GM12874 (cell line): ENCODE measurements around the gene GABRR3.

ENCODE experiments used
- CTCF ChIP-seq: IDR thresholded peaks from 2 replicates; pipeline ENCODE4 v1.5.1; 2011; ENCODE audit warnings: low read depth, mild to moderate bottlenecking, control low read depth, low read length, moderate library complexity; ENCODE audit not compliant: insufficient read depth

The GABRR3 gene

GRCh38 chr3:98022978-98023820, 11.9 kb downstream of the GABRR3 start:
- peak; percentile 75 for TF ChIP-seq CTCF

DNA sequence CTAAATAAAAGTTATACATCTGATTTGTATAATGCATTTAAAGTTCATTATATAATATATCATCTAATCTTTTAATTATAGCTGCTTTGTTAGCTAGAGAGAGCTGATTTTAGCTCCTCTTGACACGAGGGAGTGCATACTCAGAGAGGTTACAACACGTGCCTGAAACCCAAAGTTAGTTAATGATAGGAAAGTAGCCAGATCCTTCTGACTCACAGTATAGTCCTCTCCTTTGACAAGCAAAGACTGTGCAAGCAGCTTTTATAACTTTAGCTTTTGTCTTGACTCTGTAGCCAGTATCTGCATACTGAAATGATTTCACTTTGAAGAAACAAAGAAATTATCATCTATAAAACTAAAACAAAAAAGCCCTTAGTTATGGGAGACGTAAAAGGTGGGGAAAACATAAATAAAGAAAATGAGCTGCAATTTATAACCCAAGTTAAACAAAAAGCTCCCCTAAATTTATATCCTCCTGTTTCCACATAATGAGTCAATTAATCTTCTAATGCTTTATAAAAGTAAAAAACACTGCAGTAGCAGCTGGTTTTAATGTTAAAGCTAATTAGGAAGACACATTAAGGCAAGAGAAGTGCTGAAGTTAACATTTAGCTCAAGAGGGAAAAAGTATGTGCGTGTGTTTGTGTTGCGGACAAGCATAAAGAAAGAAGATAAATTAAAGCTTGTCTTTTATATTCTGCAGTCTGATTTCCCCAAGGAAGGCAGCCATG, 13.1 kb downstream of the GABRR3 start:
- no peak for TF ChIP-seq CTCF

DNA sequence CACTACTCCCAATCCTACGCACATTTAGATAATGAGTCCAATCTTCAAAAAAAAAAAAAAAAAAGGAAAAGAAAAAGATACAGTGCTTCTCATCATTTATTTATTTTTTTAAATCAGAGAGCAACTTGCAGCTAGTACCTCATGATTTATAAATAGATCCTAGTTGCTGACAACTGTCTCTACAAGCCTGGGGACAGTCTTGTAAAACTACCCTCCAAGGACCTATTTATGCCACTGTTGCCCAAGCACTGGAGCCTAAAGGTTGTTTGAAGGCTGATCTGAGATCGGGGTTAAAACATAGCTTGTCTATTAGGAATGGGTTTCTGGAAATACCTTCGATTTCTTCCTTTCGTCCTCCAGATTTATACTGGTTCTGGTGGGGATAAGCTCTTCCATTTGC, 14.7 kb downstream of the GABRR3 start:
- no peak for TF ChIP-seq CTCF

- no peak for TF ChIP-seq CTCF
Measured at GRCh38 chr3:98018301-98018700, 16.8 kb downstream of the GABRR3 start.

DNA sequence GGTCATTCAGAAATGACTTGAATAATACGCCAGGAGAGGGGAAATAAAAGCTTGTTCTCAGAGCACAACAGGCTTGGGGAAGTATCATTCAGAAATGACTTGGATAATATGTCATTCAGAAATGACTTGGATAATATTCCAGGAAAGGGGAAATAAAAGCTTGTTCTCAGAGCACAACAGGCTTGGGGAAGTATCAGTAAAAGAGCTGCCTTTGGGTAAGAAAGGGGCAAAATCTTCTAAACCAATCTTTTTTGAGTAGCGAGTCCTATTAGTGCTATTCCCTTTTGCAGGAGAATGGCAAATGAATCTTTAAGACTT, 20.9 kb downstream of the GABRR3 start:
- no peak for TF ChIP-seq CTCF

DNA sequence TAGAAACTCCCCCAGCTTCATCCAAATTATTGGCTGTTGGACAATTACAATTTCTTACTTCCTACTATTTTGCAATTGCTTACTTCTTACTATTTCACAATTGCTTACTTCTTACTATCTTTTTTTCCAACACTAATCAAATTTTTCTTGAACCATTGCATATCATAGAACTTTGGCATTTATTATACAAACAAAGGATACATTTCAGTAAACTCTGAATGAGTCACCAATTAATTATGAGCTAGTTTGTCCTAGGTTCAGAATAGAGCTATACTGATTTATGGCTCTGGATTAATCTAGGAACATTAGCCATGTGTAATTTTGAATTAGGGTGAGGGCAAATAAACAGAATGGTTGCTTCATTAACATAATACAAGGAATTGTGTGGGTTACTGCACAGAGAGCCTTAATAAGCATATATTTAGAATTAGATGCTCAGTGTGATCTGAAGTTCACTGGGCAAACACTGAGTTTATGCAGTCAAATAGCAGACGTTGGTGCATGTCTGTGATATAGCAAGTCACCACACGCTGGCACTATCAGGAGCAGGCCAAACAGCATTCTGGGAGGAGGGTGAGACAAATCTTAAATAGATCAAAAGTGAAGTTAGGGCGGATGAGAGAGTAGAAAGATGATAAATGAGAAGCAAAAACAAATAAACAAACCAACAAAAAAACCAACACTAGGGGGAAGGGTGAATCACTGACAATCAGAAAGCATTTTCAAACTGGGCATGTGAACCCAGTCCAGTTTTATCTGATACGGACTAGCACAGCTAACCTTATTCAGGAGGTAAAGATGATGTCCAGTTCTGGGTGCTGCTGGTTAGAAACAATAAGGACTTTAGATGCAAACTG, 21.5 kb downstream of the GABRR3 start:
- TF ChIP-seq CTCF = 0 out of 2 replicates have a peak, but pooled peaks have one; percentile 7

GRCh38 chr3:98012979-98013378, 22.1 kb downstream of the GABRR3 start:
- TF ChIP-seq CTCF = no peak
